Activated naive CD4-positive, alpha-beta T cell treated with Interleukin-2 at 50 U/mL for 16 hours (primary cell): ENCODE results near the gene DYSF.

ENCODE experiments used
- DNase-seq: peaks from one replicate; pipeline ENCODE4 v3.0.0-alpha.2; 2020

The DYSF gene

DNA sequence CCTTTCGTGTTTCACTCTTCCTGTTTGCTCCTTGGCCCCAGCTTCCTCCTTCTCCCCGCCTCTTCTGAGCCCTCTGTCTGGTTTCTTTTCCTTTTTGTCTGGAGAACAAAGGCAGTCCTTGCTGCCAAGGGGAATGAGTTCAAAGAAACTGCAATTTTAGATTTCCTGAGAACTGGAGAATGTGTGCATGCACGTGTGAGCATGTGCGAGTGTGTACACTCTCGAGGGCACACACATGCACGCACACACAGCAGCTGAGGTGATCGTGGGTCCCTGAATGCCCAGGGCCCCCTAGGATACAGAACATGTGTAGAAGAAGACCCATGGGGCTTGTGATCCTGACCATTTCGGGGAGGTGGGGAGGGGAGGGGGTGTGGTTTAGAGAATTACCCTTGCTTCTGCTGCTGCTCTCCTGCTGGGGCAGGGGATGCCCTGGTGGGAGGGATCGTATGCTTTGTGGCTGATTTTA is 151.8 kb downstream of the DYSF start:
- no peak for DNase-seq

DNA sequence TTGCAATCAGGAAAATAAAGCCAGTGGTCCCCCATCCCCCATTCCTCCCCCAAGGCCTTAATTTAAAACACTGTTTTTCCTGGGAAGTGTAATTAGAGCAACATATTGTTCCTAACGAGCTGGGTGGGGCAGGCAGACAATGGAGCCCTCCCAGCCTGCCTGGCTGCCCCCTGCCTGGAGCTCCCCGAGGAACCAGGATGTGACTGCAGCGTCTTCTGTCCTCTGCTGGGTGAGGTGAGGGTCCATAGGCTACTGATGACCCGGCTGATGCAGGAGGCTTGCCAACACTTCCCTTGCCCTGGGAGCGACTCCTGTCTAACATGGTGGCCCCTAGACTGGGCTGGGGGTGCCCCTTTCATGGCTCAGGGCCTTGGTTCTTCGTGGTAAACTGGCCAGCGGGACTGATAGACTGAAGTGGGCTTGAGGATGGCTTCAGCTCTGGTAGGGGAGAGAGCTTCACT is 152.4 kb downstream of the DYSF start:
- no peak for DNase-seq

DNA sequence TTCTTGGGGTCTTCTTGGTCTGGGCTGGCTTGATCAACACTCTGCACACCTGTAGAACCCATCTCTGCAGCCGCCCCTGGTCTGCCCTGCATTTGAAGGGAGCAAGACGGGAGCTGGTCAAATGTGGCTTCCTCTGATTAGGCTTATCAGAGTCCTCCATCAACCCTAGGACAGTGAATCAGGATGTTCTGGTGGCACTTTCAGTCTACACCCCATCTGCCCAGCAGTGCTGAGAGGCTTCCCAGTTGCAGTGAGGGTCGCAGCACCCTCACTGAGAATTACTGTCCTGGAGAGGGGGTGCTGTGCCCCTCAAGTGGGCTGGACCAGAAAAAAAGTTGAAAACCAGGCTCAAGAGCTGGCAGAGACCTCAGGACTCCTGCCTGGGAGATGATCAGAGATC is 152.9 kb downstream of the DYSF start:
- no peak for DNase-seq

DNA sequence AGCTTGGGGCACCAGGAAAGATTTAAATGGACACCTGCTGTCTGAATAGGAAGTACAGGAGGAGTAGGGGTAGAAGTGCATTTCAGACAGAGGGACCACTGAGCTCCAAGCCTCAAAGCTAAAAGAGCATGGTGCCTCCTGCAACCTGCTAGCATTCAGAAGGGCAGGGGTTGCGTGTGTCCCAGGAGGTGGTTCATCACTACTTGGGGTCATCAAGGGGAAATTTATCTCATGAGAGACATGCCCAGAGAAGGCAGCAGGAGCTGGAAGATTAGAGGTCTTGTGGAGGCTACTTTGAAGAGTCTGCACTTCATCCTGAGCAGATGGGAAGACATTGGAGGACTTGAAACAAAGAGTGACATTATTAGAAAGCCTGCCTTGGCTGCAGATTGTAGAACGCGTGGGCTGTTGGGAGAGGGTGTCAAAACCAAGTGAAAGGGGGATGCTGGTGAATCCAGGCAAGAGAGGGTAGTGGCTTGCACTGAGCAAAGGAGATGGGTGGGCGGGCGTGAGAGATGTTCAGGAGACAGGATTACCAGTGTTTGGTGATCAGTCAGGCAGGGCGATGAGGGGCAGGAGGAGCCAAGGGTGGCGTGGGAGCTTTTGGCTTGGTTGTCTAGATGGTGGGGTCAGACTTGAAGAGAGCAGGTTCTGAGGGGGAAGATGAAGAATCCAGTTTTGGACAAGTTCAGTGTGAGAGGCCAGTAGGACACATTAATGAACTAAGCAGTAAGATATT is 154.0 kb downstream of the DYSF start:
- no peak for DNase-seq

DNA sequence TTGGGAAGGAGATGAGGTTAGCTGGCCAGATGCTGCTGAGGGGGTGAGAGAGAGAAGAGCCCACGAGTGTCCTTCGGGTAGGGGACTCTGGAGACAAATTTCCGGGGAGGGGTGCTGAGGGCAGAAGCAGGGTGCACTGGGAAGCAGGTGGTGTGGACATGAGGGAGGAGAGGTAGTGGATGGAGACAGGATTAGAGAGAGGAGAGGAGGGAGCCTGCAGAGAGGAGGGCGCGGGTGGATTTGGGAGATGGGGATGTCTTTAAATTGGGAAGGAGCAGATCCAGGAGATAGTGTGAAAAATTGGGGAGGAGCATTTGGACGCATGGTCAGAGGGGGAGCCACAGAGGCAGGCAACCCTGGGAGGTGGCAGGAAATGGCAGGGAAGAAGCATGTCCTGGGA is 154.7 kb downstream of the DYSF start:
- no peak for DNase-seq

DNA sequence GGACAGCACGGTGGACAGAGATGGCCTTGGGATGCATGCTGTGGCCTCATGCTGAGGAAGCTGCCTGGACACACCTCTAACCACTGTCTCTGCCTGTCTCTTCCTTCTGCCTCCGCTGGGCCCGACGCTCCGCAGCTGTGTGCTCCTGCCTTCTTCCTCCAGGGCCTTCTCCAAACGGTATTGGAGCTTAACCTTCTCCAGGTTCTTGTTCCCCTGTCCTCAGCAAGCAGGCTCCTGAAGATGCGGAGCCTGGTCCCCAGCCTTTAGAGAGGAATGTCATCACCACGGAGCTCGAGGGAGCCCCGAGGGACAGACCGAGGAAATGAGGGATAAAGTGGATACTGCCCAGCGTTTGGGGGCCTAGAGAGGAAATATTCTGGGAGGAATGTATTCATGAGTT is 155.1 kb downstream of the DYSF start:
- no peak for DNase-seq

DNA sequence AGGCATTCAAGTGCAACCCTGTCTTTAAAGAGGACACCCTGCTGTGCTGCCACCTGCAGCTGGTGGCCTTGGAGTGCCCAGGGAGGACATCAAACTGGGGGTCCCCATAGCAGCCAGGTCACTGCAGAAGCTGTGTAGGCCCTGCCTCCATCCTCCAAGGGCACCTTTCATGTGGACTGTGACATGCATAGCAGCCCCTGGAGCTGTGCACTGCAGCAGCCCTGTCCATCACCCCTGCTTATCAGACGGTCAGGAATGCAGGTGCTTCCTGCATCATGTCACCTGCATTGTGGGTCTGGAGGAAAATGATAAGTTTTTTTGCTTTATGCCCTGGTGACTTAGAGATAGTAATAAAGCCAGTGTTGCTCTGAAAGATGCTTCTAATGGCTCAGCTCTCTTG is 155.7 kb downstream of the DYSF start:
- DNase-seq = no peak

DNA sequence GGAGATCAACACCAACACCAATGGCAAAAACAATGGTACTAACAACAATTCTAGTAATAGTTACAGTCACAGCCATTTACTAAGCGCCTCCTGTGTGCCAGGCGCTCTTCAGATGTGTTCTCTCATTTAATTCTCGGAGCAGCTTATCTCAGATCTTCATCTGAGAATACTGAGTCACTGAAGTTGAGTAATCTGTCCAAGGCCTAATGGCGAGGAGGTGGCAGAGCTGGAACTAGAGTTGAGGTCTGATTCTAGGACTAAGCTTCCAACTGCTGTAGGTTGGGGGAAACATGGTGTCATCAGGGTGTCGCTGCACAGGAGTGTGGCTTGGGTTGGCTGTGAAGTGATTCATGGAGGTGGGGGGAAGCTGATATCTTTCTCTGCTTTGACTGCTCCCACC is 156.1 kb downstream of the DYSF start:
- DNase-seq = no peak

DNA sequence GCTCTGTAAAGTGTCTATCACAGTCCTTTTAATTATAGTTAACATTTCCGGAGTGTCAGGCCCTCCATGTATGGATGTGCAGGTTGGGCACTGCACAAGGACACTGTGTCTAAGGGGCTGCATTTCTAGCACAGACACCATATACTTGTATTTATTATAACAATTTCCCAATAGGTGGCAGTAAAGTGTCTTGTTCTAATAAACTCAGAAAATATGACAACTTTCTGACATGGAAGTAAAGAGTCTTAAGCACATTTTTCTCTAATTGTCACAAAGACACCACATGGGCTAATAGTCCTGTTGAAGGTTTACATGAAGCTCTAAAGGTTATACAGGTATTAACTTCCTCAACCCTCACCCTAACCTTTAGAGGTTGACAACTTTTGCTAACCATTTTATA is 156.6 kb downstream of the DYSF start:
- DNase-seq = no peak

DNA sequence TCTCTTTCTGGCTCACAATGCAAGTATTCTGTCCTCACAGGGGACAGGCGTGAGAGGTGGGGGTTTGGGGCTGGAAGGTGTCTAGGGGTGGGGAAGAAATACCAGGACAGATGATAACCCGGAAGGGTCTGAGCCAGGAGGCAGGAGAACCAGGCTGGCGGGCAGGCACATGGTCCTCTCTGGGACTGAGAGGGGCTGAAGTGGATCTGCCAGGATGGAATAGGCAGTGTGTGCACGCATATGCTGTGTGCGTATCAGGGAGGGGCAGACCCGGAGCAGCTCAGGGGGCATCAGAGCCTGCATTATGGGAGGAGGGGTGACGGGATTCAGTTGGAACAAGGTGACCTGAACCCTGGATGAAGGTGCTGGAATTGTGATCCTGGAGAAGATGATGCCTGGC is 157.3 kb downstream of the DYSF start:
- no peak for DNase-seq

DNA sequence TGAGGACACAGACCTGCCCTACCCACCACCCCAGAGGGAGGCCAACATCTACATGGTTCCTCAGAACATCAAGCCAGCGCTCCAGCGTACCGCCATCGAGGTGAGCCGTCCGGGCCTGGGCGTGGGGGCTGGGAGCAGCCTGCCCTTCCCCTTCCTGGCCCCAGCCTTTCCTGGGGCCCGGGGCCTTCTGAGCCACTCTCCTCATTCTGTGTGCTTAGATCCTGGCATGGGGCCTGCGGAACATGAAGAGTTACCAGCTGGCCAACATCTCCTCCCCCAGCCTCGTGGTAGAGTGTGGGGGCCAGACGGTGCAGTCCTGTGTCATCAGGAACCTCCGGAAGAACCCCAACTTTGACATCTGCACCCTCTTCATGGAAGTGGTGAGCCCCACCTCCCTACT is 157.9 kb downstream of the DYSF start:
- DNase-seq = no peak

DNA sequence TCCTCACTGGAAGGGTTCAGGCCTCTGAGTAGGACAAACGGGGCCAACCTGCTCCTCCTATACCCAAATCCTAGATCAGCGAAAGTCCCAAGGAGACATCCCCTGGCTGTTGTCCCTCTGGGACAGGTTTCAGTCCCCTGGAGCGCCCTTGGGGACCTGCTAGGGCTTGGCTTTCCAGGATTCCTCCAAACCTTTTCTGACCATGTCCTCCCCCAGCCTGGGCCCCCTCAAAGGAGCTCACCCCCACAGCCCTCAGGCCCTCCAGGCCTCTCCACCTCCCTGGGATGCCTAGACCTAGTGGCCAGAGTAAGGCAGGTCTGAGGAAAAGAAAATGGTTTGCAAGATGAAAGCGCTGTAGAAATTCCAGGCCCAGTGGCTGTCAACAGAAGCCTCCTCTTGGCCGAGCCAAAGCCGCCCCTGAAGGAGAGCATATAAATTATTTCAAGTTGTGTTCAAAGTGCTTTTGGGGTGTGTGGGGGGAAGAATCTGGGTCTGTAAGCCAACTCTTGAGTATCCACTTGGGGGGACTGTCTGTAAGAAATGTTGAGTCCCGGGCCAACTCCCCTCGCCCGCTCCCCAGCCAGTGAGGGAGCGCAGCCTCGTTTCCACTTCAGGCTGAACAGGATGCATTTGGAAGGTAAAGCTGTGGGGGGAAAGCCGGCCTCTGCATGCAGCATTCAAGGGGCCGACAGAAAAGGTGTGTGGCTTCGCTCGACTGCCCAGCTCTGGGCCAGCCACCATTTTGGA is 158.6 kb downstream of the DYSF start:
- DNase-seq = no peak

DNA sequence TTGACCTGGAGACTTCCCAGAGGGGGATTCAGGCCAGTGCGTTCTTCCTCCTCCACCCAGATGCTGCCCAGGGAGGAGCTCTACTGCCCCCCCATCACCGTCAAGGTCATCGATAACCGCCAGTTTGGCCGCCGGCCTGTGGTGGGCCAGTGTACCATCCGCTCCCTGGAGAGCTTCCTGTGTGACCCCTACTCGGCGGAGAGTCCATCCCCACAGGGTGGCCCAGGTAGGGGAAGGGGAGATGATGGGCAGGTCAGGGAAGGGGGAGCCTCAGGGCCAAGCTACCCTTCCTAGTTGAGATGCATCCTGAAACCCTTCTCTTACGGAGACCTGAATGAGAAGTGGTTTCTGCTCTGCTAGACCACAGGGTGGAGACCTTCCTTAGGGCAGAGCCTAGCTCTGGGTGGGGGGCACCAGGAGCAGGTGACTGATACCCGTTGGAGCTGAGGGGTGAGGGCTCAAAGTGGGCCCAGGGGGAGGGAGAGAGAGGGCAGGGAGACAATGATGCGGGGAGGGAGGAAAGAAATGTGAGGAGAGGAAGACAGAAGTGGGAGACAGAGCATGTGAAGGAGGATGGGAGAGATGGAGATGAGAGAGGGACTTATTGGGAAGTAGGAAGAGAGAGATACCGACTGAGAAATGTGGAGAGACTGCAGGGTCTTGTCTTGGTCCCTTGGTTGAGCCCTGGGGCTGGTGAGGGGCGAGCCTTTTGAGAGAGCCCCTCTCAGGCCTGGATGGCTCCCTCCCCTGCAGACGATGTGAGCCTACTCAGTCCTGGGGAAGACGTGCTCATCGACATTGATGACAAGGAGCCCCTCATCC is 159.4 kb downstream of the DYSF start:
- DNase-seq = no peak

DNA sequence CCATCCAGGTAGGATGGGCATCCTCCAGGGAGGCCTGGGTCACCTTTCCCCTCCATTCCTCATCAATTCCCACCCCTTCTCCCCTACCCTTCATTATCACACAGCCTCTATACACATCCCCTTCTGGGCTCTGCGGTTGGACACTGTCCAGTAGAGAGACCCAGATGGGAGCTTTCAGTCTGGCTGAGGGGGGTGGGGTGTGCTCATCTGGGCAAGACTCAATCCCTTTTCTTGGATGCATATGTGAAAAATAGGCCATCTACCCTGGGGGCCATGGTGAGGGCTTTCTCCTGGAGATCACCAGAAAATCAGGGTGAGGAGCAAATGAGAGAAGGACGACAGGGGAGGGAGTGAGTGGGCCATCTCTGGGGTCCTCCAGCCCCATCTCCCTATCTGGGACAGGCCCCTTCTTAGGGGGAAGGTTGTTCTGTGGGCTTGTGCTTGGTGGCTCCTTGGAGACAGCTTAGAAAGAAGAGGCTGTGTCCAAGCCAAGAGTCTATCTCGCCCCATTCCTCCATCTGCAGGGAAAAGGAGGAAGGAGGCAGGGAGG is 160.1 kb downstream of the DYSF start:
- no peak for DNase-seq

DNA sequence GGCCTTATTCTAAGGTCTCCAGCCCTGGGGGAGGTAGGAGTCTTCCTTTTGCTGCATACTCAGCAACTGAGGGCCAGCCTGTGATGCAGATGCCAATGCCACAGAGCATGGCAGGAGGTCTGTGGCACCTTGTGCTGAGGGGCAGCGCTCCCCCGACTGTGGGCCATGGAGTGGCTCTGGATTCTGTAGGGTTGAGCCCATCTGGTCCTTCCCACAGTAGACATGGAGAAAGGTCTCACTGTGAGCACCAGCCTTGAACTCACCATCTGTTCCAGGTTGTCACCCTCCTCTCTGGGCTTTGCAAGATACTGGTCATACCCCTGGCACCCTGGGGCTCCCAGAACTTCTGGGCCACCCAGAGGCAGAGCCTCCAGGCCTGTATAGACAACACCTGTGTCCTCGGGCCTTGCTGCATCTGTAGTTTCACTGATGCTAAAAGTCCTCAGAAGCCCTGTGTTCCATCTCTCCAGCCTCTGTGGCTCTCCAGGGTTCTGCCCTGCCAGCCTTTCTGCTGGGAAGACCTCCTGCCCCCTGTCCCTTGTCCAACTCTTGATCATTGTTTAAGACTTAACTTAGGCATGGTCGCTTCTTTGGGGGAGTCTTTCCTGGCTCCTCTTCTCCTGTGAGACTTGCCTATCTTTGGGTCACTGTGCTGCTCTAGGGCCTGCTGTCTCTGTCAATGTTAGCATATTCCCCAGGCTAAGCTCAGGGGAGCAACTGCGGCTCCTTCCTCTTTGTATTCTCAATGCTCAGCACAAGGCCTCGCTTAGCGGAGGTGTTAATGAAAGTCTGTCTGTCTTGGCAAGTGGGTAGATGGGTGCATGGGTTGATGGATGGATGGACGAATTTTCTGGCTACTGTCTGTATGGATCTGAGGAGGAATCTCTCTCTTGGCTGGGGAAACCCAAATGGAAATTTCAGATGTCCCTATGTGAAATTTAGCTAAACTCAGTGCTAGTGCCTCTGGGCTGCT is 160.9 kb downstream of the DYSF start:
- no peak for DNase-seq

DNA sequence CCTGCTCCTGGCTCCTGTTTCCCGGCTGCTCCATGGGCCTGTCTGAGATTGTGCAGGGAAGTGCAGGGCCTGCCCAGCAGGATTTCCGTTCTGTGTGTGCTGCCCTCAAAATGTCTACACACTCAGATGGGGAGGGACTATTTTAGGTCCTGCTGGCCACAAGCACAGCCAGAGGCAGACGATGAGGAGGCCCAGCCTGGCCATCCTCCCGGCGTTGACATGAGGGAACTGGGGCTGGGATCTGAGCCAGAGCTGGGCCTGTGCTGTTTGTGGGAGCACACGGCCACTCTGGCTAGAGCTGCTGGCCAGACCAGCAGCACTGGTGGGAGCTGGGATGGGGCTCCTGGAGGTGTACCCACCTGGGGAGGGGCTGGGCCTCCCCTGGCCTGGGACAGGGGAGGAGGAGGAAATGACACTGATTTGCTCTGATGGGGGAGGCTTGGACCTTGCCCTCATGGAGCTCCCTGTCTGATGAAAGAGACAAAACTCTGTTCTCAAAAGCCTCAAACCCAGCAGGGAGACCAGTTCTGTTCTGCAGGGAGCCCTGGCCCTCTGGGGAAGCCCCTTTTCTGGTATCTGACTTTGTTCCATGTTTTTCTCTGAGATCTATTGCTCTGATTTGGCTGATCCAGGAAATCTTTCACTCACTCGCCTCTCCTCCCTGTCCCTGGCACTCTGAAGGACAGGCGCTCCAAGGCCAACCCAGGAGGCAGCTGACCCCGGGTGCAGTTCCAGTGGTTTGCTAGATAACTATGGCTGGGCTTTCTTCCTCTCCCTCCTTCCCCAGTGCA is 161.8 kb downstream of the DYSF start:
- no peak for DNase-seq

DNA sequence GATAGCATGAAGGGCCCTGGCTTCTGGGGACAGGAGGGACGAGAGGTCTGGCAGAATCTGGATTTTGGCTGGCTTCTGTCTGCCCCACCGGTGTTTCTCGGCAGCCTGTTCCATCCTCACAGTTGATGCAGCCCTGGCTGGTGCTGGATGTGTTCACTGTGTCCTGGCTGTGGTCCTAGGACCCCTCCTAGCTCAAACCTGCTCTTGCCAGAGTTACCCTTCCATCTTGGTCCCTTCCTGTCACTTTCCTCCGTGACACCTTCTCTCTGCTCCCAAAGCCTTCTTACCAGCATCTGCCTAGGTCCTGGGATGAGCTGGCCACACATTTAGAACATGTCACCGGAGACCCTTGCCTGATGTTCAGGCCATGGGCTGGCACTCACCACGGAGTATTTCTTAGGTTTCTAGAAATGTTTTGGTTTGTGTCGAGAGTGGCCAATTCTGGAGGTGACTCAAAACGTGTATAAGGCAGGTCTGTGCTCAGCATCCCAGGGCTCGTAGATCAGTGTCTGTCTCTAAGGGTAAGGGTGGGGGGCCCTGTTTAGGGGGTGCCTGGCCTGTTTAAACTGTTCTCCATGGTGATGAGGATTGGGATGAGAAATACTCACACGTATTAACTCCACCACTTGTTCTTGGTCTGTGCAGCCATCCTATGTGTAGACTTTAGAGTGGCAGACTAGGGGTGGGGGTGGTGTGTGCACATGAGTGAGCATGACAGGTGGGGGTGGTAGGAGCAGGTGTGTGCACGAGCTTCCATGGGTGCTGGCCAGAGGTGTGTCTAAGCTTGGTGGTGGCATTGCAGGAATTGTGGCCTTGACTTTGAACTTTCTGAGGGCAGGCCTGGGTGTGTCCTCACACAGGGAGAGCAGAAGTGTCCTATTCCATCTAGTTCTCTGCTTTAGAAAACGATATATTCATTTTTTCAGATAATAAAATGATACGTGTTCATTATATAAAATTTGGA is 162.7 kb downstream of the DYSF start:
- DNase-seq = no peak

DNA sequence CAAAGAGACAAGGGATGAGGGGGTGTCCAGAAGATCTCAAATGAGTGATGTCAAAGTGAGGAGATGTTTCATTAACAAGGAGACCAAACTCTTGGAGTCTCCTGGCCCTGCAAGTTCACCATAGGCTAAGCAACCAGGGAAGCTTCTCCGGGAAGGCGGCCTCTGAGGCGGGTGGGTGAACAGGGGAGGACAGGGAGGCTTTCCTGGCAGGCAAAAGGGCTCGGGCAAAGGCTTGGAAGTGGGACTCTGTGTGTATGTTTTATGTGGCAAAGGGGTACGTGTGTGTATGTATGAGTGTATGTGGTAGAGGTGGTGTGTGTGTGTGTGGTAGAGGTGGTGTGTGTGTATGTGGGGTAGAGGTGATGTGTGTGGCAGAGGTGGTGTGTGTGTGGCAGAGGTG is 163.9 kb downstream of the DYSF start:
- DNase-seq = no peak

DNA sequence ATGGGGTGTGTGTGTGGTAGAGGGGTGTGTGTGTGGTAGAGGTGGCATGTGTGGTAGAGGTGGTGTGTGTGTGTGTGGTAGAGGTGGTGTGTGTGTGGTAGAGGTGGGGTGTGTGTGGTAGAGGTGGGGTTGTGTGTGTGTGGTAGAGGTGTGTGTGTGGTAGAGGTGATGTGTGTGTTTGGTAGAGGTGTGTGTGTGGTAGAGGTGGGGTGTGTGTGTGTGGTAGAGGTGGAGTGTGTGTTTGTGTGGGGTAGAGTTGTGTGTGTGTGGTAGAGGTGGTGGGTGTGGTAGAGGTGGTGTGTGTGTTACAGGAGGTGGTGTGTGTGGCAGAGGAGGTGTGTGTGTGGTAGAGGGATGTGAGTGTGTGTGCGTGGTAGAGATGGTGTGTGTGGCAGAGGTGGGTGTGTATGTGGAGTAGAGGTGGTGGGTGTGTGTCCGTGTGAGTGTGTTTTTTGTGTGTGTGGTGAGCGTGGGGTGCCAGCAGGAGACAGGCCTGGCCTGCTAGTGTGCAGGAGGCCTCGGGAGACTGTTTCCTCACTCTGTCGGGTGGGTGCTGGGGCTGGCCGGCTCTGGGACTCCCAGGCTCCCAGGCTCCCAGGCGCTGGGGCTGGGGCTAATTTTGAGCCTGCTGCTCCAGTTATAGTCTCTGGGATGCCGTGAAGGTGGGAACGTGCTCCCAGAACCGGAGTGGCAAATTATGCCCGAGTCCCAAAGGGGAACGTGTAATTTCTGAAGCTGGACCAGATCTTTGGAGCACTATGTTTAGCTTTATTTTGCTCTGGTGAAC is 165.2 kb downstream of the DYSF start:
- no peak for DNase-seq
